ENCODE data around the gene FOXI3. TPM values are rescaled to one million over a fixed set of nuclear protein-coding genes. Genes with fewer than 3 reads are reported as not detected.
A peak's percentile ranks its signal among the peaks of the same experiment; 100 is the strongest.

The FOXI3 gene
- total RNA-seq (not detected), polyA plus RNA-seq (not detected)

DNA sequence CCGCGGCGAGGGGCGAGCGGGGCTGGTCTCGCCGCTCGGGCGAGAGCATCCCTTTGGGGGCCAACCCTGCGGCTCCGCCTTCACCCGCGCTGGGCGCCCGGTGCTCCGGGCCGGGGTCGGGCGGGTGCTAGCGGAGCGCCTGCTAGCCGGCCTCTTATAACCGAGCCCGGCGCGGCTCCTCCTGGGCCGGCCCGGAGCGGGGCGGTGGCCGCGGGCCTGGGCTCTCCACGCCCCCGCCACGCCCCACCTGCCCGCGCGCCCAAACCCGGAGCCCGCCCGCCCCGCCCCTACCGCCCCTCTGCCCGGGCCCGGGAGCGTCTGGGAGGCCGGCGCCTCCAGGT is at the start of gene FOXI3:
Gene FOXI3, minus strand, starts transcription at position 129 of the 341 bp plus-strand sequence. CDS start 158 bp downstream, outside the sequence.
- 1% methylated on average over 48 of the region's 48 CpGs for WGBS
- Histone ChIP-seq H3K27ac (ENCODE audit: low read depth) (no peak within 1 kb of the TSS), H3K4me1 (ENCODE audit: insufficient read depth) (no peaks in the 10 kb centered on the region), H3K4me3 (ENCODE audit: low read depth, low read length) (peak within 1 kb of the TSS; percentile 61), H3K36me3 (ENCODE audit: insufficient read depth) (no peaks in the 10 kb centered on the region)
- DNase-seq (ENCODE audit: extremely low spot score) = no peak

DNA sequence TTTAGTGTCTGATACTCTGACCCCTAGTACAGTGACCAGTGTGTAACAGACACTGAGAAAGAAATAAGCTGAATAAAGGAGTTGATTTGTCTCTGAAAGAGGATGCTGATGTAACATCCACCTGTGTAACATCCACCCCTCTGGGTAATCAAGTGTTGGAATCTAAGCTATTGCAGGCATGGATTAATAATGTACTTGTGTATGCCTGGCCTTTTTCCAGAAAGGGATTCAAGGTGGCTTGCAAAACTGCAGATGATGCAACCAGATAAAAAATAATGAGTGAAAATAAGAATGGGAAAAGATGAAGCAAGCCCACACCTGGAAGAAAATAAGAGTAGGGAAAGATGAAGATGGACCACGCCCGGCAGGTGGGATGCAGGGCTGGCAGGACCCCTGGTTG is 48.2 kb upstream of the FOXI3 start:
- Histone ChIP-seq H3K4me1 (ENCODE audit: insufficient read depth) (no peaks in the 10 kb centered on the region), H3K27ac (ENCODE audit: low read depth) (no peak overlapping the region), H3K36me3 (ENCODE audit: insufficient read depth) (no peaks in the 10 kb centered on the region), H3K4me3 (ENCODE audit: low read depth, low read length) (no peak overlapping the region)
- 91% methylated on average over 2 of the region's 2 CpGs for WGBS
- DNase-seq (ENCODE audit: extremely low spot score) = no peak

DNA sequence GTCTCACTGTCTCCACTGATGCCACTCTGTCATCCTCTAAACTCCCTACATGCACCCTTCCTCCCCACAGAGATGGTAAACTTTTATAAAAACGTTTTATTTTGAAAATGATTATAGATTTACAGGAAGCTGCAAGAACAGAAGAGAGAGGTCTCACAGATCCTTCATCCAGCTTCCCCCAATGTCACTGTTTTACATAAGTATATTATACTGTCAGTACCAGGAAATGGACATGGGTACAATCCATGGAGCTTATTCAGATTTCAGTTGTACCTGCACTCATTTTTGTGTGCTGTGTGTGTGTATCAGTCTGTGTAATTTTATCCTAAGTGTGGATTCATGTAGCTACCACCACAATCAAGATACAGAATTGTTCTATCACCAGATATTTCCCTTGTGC is 46.7 kb upstream of the FOXI3 start:
- no peaks in the 10 kb centered on the region for H3K4me1 ChIP-seq (ENCODE audit: insufficient read depth)
- WGBS = 19% methylated on average over 1 of the region's 1 CpG
- no peak for DNase-seq (ENCODE audit: extremely low spot score)
- H3K27ac ChIP-seq (ENCODE audit: low read depth) = no peak overlapping the region
- H3K36me3 ChIP-seq (ENCODE audit: insufficient read depth) = no peaks in the 10 kb centered on the region
- H3K4me3 ChIP-seq (ENCODE audit: low read depth, low read length) = no peak overlapping the region

DNA sequence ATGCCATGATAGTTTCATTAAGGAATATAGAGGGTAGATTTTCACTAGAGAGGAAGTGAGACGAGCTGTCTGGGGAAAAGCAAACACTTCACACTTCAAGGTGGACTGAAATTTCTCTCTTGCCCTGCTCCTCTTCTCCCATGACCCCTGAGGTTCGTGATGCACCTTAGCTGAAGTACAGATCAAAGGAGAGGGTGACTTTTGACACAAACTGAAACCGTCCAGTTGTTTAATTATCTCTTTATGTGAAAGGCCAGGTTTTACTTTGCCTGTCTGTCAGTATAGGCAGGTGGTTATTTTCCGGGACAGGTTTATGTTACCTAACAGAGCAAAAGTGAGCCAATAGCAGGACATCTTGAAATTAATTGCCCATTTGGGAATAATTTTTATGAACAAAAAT is 41.0 kb upstream of the FOXI3 start:
- 38% methylated on average over 4 of the region's 4 CpGs for WGBS
- no peaks in the 10 kb centered on the region for H3K36me3 ChIP-seq (ENCODE audit: insufficient read depth)
- no peak overlapping the region for H3K4me3 ChIP-seq (ENCODE audit: low read depth, low read length)
- no peak overlapping the region for H3K27ac ChIP-seq (ENCODE audit: low read depth)
- no peaks in the 10 kb centered on the region for H3K4me1 ChIP-seq (ENCODE audit: insufficient read depth)
- DNase-seq (ENCODE audit: extremely low spot score) = no peak

DNA sequence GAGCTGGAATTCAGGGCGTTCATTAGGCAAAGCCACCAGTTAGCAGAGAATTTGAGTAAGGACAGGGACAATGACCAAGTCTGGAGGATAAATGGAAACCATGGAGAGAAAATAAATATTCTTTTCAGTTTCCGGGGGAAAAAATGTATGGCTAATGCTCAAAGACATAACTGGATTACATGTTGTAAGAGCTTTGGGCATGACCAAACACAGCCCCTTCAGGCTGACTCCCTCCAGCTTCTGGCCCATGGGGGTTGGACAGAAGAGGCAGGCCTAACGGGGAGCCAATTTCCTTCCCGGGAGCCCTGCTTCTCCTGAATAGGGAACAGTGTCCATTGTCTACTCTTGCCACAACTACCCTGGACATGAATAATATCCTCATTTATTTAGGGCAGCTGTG is 39.5 kb upstream of the FOXI3 start:
- Histone ChIP-seq H3K4me1 (ENCODE audit: insufficient read depth) (no peaks in the 10 kb centered on the region), H3K4me3 (ENCODE audit: low read depth, low read length) (no peak overlapping the region), H3K27ac (ENCODE audit: low read depth) (no peak overlapping the region), H3K36me3 (ENCODE audit: insufficient read depth) (no peaks in the 10 kb centered on the region)
- 69% methylated on average over 4 of the region's 4 CpGs for WGBS
- DNase-seq (ENCODE audit: extremely low spot score) = no peak

DNA sequence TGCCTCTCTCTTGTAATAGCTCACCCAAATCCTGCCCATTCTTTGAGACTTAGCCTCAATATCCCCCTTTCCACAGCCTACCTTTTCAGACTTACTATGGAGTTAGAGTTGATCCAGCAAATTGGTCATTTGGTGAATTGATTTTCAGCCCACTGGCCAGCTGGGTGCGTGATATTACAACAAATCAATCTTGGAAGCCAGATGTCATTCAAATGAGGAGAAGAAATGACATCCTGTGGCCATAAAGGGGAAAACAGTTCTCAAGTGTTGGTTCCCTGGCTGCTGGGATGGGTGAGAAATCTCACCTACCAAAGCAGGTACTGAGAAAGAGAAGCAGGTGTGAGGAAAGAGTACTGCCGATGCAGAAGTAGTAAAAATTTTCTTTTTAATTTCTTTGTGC is 36.7 kb upstream of the FOXI3 start:
- H3K27ac ChIP-seq (ENCODE audit: low read depth) = no peak overlapping the region
- no peak overlapping the region for H3K4me3 ChIP-seq (ENCODE audit: low read depth, low read length)
- H3K36me3 ChIP-seq (ENCODE audit: insufficient read depth) = no peaks in the 10 kb centered on the region
- no peaks in the 10 kb centered on the region for H3K4me1 ChIP-seq (ENCODE audit: insufficient read depth)
- 79% methylated on average over 2 of the region's 2 CpGs for WGBS
- DNase-seq (ENCODE audit: extremely low spot score) = no peak

DNA sequence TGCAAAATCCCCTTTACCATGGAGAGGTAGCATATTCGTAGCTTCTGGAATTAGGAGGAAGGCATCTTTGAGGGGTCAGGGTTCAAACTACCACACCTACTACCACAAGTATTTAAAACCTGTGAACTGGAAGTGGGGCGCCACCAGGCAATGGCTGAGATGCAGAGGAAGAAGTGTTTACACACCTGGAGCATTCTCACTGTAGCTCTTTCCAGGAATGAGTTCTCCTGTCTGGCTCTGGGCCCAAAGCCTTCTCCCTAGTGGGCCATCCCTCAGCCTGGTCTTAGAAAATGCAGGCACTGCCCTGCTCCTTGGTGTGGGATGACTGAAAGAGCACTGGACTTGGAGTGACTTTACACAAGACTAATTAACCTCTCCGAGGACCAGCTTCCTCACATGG is 30.7 kb upstream of the FOXI3 start:
- Histone ChIP-seq H3K36me3 (ENCODE audit: insufficient read depth) (no peaks in the 10 kb centered on the region), H3K4me1 (ENCODE audit: insufficient read depth) (no peaks in the 10 kb centered on the region), H3K4me3 (ENCODE audit: low read depth, low read length) (no peak overlapping the region), H3K27ac (ENCODE audit: low read depth) (no peak overlapping the region)
- WGBS = 66% methylated on average over 3 of the region's 3 CpGs
- DNase-seq (ENCODE audit: extremely low spot score) = no peak

DNA sequence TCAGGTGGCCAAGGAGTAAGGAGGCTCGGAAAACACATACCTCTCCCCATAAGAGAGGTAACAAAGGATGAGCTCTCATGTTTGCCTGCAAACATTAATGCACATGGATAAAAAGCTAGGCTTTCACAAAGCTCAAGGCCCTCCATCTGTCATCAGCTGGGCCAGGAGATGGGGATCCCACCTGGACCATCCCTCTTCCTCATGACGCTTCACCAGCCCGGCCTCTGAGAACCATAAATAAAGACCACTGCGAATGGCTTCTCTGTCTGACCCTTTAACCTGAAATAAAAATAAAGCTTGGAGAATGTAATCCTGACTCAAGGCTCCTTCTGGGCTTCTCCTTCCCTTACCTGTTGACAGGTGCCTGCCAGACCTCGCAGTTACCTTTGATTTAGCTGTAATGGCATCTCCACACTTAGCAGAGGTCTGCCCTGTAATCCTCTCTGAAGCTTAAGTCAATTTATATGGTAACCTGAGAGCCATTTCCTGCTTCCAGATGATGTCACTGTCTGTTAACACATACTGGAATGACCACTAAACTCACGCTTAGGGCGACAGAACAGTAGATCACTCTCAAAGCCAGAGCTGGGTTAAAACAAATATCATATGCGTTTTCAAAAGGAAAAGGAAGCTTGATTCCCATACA is 29.3 kb upstream of the FOXI3 start:
- Histone ChIP-seq H3K4me1 (ENCODE audit: insufficient read depth) (no peaks in the 10 kb centered on the region), H3K4me3 (ENCODE audit: low read depth, low read length) (no peak overlapping the region), H3K36me3 (ENCODE audit: insufficient read depth) (no peaks in the 10 kb centered on the region), H3K27ac (ENCODE audit: low read depth) (no peak overlapping the region)
- DNase-seq (ENCODE audit: extremely low spot score) = no peak
- 27% methylated on average over 8 of the region's 8 CpGs for WGBS

DNA sequence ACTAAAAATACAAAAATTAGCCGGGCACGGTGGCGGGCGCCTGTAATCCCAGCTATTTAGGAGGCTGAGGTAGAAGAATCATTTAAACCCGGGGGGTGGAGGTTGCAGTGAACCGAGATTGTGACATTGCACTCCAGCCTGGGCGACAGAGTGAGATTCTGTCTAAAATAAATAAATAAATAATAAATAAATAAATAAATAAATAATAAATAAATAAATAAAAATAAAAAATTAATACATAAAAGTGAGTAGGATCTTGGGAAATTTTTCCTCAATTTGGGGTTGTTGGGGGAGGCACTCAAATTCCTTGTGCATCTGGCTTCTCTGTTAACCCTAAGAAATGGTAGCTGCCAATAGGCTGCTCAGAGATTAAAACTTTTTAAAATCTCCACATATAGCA is 20.3 kb upstream of the FOXI3 start:
- no peak overlapping the region for H3K27ac ChIP-seq (ENCODE audit: low read depth)
- DNase-seq (ENCODE audit: extremely low spot score) = no peak
- no peak overlapping the region for H3K4me3 ChIP-seq (ENCODE audit: low read depth, low read length)
- no peaks in the 10 kb centered on the region for H3K36me3 ChIP-seq (ENCODE audit: insufficient read depth)
- WGBS = 97% methylated on average over 7 of the region's 7 CpGs
- no peaks in the 10 kb centered on the region for H3K4me1 ChIP-seq (ENCODE audit: insufficient read depth)

DNA sequence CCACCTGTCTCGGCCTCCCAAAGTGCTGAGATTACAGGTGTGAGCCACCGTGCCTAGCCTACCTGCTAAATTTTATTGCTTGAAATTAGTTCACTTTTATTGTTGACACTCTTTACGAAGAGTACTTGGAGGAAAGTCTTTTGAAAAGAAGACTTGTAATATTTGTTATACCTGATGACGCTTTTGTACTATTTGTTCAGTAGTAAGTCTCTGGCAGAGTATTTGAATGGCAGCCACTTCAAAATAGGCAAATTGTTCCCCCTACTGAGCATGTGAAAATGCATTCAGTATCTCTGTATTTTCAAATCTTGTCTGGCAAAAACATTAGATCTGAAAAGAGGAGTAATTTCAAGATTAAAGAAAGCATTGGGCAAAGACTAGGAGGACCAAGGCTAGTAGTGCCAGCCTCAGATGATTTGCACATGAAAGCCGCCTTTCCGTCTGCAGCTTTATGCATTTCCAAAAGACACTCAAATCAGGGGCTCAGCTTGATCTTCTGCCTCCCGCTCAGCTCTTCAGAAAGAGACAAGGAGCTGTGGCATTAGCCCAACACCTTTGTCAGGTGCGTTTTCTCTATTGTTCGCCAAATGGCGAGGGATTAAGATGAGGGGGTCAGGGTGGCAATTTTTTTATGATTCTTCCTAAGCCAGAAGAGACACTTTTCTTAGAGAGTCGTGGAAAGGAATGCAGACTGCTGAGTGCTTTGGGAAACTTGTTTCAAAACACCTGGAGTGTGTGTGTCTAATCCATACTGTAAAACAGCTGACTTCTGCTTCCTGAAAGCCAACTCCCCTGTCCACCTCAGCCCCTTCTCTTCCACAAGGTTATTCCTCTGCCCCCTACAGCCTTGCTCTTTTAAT is 18.8 kb upstream of the FOXI3 start:
- Histone ChIP-seq H3K27ac (ENCODE audit: low read depth) (no peak overlapping the region), H3K36me3 (ENCODE audit: insufficient read depth) (no peaks in the 10 kb centered on the region), H3K4me3 (ENCODE audit: low read depth, low read length) (no peak overlapping the region), H3K4me1 (ENCODE audit: insufficient read depth) (no peaks in the 10 kb centered on the region)
- no peak for DNase-seq (ENCODE audit: extremely low spot score)
- WGBS = 40% methylated on average over 11 of the region's 11 CpGs

DNA sequence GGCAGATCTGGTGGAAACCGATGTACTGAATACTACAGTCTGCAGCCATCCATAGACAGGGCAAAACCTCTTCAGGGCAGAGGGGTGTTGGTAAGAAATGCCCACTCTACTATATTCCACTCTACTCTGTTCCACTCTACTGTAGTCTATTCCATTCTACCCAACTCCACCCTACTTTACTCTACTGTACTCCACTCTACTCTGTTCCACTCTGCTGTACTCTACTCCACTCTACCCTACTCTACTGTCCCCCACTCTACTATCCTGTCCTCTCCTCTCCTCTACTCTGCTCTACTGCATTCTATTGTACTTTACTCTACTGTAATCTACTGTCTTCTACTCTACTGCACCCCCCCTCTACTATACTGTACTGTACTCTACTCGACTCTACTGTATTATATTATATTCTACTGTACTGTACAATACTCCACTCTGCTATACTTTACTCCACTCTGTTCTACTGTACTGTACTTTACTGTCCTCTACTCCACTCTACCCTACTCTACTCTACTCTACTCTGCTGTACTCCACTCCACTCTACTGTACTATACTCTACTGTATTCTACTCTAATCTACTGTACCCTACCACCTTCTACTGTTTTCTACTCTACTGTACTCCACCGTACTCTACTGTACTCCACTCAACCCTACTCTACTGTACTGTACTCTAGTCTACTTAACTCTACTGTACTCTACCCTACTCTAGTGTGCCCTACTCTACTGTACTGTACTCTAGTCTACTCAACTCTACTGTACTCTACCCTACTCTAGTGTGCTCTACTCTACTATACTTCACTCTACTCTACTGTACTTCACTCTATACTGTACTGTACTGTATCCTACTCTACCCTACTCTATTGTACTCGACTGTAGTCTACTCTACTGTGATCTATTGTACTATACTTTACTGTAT is 17.0 kb upstream of the FOXI3 start:
- no peak overlapping the region for H3K27ac ChIP-seq (ENCODE audit: low read depth)
- no peak overlapping the region for H3K4me3 ChIP-seq (ENCODE audit: low read depth, low read length)
- 73% methylated on average over 4 of the region's 4 CpGs for WGBS
- DNase-seq (ENCODE audit: extremely low spot score) = no peak
- no peaks in the 10 kb centered on the region for H3K36me3 ChIP-seq (ENCODE audit: insufficient read depth)
- H3K4me1 ChIP-seq (ENCODE audit: insufficient read depth) = no peaks in the 10 kb centered on the region

DNA sequence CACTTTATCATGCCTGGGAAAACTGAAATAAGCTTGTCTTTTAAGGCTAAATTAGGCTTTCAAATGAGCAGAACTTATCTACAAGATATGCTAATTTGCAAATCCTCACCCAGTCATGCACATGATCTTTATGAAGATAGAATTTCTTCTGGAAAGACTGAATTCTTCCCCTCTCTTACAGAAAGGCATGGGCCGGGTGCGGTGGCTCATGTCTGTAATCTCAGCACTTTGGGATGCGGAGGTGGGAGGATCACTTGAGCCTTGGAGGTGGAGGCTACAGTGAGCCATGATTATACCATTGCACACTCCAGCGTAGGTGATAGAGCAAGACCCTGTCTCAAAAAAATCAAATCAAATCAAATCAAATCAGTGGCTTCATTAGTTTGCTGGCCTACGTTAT is 11.7 kb upstream of the FOXI3 start:
- DNase-seq (ENCODE audit: extremely low spot score) = no peak
- WGBS = 78% methylated on average over 5 of the region's 5 CpGs

DNA sequence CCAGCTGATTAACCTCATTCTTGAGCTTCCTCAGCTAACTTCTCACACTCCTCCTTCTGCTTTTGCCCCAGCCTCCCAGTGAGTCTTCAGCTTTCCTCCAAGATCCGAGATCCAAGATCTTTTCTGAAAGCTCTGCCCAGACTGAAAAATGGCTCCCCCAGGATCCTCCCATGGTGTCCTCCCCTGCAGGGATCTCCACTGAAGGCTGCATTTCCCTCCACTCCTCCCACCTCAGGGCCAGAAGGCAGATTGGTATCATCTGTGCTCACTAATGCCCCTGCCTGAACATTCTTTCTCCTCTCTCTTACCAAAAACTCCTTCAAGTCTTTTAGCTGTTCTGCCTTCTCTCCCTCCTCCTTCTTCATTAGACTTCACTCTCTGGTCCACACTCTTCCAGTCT is 6.1 kb upstream of the FOXI3 start:
- H3K36me3 ChIP-seq (ENCODE audit: insufficient read depth) = no peaks in the 10 kb centered on the region
- H3K4me3 ChIP-seq (ENCODE audit: low read depth, low read length) = no peak overlapping the region
- no peak for DNase-seq (ENCODE audit: extremely low spot score)
- whole genome bisulfite sequencing = 26% methylated on average over 1 of the region's 1 CpG
- H3K27ac ChIP-seq (ENCODE audit: low read depth) = no peak overlapping the region
- no peaks in the 10 kb centered on the region for H3K4me1 ChIP-seq (ENCODE audit: insufficient read depth)

More for the DNA sequence above, 11.7 kb upstream of the FOXI3 start:
- Histone ChIP-seq H3K27ac (ENCODE audit: low read depth) (no peak overlapping the region), H3K4me3 (ENCODE audit: low read depth, low read length) (no peak overlapping the region), H3K4me1 (ENCODE audit: insufficient read depth) (no peaks in the 10 kb centered on the region), H3K36me3 (ENCODE audit: insufficient read depth) (no peaks in the 10 kb centered on the region)
